GM19395 (cell line): ENCODE results near the gene LHFPL2.

Experiments used
- ATAC-seq: cut with Tn5 transposase; IDR thresholded peaks from one replicate; pipeline ENCODE4 v1.9.1; 2021; ENCODE audit warnings: mild to moderate bottlenecking, moderate library complexity; ENCODE audit not compliant: unreplicated experiment

LHFPL2 gene

GRCh38 chr5:78644741-78645300 lies 3.8 kb downstream of the LHFPL2 start:
- ATAC-seq: no peak

- ATAC-seq: no peak
These were observed 4.4 kb downstream of the LHFPL2 start for GRCh38 chr5:78644129-78644528.

DNA sequence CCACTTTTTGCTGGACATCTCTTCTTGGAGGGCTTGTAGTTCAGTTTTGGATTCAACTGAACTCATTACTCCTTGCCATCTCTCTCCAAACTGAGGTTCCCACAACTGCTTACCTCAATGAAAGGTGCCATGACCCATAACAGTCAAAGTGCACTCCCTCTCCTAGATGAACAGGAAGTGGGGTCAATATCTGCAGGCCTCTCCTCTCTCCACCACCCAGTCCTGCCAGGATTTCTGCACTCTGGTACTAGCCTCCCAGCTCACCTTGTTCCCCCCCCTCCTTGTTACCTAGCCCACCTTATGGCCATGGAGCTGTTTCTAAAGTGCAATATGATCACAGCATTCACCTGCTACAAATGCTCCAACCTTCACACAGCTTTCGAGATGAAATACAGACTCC lies 5.9 kb downstream of the LHFPL2 start:
- no peak for ATAC-seq

GRCh38 chr5:78640662-78641474 lies 7.7 kb downstream of the LHFPL2 start:
- peak; percentile 72 for ATAC-seq

DNA sequence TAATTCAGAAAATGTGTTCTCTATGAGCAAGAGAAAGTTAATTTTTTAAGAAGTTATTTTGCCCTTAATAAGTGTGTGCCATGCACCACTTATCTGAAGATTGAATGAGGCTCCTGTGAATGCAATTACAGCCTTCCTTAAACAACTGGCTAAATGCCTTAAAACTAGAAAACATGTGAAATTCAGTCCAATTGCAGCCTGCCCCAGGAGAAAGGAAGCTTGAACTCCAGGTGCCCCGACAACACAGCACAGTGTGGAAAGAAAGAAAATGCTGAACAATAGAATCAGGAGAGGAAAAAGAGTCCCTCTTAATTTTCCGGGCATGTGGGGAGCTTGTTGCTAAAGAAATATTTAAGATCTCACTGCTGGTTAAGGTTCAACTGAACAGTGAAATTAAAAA lies 8.8 kb downstream of the LHFPL2 start:
- no peak for ATAC-seq

GRCh38 chr5:78638973-78639669 lies 9.5 kb downstream of the LHFPL2 start:
- no peak for ATAC-seq

GRCh38 chr5:78638423-78638822 lies 10.1 kb downstream of the LHFPL2 start:
- no peak for ATAC-seq

DNA sequence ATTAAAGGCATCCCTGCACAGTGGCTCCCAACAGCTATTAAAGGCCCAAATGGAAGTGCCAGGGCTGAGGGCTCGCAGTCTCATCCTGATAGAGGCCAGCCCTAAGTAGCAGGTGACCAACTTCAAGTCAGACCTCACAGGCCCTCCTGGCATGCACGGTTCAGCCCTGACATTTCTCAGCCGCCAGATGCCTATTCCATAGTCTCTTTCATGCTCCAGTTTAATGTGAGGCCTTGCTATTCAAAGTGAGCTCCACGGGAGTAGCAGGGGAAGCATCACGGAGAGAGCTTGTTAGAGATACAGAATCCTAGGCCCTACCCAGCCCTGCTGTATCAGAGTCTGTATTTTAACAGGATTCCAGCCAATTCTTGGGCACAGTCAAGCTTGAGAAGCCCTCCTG lies 11.1 kb downstream of the LHFPL2 start:
- no peak for ATAC-seq

GRCh38 chr5:78636682-78637081 lies 11.9 kb downstream of the LHFPL2 start:
- ATAC-seq: no peak

DNA sequence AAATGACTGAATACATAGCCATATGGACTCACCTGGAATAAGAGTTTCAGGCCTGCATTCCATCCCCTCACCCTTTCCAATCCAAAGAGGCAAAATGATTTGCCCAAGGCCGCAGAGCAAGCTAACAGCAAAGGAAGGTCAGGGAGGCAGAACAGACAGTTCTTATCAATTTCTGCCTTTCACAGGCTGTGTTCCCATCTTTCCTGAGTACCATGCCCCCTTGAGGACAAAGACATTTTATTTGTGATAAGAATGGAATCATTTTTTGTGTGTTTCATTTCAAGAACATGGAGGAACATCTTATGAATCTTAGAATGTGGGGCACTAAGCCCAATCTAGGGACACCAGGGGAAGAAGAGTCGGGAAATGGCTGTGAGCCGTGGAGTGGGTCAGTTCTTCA lies 13.9 kb downstream of the LHFPL2 start:
- no peak for ATAC-seq

GRCh38 chr5:78634229-78634628 lies 14.3 kb downstream of the LHFPL2 start:
- no peak for ATAC-seq

GRCh38 chr5:78633700-78634099 lies 14.9 kb downstream of the LHFPL2 start:
- no peak for ATAC-seq

- ATAC-seq: no peak
These were observed 16.1 kb downstream of the LHFPL2 start for GRCh38 chr5:78632467-78632866.

DNA sequence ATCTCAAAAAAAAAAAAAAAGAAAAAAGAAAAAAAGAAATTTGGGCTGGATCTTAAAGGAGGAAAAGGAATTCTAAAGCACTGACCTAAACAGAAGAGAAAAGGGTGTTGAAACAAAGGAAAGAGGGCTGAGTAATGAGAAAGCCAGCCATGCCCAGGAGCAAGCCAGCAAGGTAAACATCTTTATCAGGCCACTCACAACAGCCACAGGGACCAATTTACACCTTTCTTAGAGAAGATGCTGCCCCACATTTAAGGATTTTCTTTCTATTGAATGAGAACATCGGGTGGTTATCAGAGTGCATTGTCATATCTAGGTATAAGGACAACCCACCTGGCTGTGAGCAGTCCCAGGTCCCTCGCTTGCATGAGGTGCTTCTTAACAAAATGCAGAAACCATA lies 16.6 kb downstream of the LHFPL2 start:
- ATAC-seq: no peak

DNA sequence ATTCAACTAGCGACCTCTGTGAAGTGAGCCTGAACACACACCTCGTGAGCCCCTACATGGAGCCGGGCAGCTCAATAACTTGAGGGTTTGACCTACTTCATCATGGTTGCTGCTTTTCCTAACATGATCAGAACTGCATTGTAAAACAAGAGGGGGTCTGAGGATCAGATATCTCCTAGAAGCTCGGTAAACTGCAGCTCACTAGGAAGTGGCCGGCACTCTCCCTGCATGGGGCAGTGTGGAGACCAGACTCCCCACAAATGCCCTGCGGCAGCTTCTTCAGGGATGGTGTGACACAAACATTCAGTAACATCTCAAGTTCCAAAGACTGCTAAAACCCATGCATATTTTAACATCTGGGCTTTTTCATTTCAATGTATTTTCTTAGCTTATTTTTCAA lies 18.5 kb downstream of the LHFPL2 start:
- ATAC-seq: no peak

GRCh38 chr5:78629624-78630023 lies 18.9 kb downstream of the LHFPL2 start:
- no peak for ATAC-seq

- no peak for ATAC-seq
These were observed 20.1 kb downstream of the LHFPL2 start for GRCh38 chr5:78628270-78628992.

DNA sequence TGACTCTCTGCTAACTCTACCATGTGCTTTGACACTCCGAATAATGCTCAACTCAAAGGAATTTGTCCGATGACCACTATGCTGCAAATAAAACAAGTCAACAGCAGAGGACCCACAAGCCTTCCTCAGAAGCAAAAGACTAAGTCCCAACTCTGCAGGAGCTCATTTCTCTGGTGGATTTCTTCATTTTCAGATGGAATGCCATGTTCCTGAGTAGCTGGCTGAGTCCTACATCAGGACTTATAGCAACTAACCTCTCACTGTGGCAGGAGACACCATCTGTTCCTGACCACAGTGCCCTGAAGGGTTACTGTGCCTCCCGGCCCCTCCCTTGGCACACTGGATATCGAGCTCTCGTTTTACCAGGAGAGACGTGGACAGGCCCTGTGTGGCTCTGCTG lies 20.8 kb downstream of the LHFPL2 start:
- no peak for ATAC-seq

DNA sequence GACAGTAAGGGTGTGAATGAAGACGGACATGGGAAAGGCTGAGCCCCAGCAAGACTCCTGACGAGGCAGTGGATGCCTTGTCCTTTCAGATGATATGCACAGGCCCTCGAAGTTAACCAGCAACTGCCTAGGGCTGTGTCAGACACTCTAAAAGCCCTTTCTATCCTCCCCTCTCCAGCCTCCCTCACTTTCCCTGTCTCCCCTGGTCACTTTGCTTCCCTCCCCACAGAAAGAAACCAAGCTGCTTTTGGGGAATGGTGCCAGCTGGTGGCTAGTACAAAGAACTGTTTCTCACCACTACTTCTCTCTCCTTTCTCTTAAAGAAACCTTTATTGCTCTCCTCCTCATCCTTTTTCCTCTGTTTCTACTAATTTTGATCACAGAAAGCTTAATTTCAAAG lies 21.4 kb downstream of the LHFPL2 start:
- ATAC-seq: no peak

DNA sequence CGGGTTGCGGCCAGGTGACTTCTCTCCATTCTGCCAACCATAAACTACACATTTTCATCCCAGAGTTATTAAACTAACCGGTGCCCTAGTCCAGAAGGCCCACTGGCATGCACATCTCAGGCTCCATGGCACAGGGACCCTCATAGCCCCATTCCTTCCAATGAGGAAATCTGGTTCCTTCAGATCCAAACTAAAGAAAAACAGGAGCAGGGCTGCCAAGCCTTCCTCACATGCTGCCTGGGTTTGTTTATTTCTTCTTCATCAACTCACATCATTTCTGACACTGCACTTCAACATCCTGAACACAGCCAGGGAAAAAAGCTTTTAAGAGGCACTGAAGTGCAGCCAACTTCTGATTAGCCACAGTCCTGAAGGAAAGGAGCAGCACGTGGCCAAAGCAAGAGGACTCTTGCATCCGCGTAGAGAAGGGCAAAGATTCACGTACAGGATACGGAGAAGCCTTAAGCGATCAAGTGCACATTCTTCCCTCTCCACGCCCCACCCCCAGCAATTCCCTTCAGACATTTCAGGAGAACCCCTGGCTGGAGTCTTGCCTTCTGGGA lies 22.5 kb downstream of the LHFPL2 start:
- ATAC-seq: no peak

GRCh38 chr5:78624992-78625391 lies 23.6 kb downstream of the LHFPL2 start:
- no peak for ATAC-seq
